Measurements from ENCODE around the gene CELA3A. TPM values are rescaled to one million over a fixed set of nuclear protein-coding genes. Genes with fewer than 3 reads are reported as not detected.
"Not testable (repeated sequence)": the region's sequence is repeated elsewhere in the genome, so short reads cannot be mapped to it uniquely, and the experiment has no call there.

The CELA3A gene
- polyA plus RNA-seq, 3 donors = not detected

DNA sequence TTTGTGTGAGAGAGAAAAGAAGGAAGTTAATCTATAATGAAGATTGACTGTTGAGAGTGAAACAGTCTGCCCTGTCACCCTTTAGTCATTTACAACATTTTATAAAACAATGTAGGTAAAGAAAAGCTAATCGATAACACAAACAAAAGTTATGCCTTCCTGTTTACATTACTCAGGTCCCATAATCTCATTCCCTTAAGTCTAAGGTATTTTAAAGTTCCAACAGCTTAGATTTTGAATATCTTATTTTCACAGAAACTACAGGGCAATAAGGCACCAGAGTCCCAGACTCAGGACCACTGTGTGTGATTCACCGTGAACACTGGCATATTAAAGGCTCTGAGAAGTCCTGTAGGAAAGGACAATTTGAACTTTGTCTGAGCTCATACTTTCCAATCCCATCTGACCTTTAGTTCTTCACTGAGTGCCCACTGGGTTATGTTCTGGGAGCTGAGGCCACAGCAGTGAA is 28.4 kb upstream of the CELA3A start:
- H3K4me3 Mint-ChIP-seq; H3K36me3 Mint-ChIP-seq; H3K79me2 ChIP-seq (ENCODE audit: insufficient read depth, low read length); H3K27ac ChIP-seq (ENCODE audit: low read depth in 1 of 2, low read length in 2 of 2); H3K9me3 ChIP-seq (replicated peaks in 1 of 2; ENCODE audit: control insufficient read depth in 1 of 2, insufficient read depth in 1 of 2, low read length in 2 of 2); H3K4me2 ChIP-seq (replicated peaks; ENCODE audit: extremely low read depth, low read length, poor library complexity, severe bottlenecking); intact Hi-C loops (cut with micrococcal nuclease); H3K27ac Mint-ChIP-seq; H3K27me3 Mint-ChIP-seq (ENCODE audit: low read depth in 3 of 3); H3K9ac ChIP-seq (ENCODE audit: insufficient read depth, low read length, poor library complexity, severe bottlenecking); H2AFZ ChIP-seq (ENCODE audit: insufficient read depth, low read depth, low read length, poor library complexity, severe bottlenecking); H3K4me1 Mint-ChIP-seq; H3K27me3 ChIP-seq (ENCODE audit: control insufficient read depth in 2 of 2, insufficient read depth in 2 of 2, low read length in 2 of 2); H3K9me3 Mint-ChIP-seq; H3K4me3 ChIP-seq (replicated peaks in 1 of 3; ENCODE audit: low read depth in 2 of 3, low read length in 3 of 3); DNase-seq; H4K20me1 ChIP-seq (ENCODE audit: insufficient read depth, low read length); H3K36me3 ChIP-seq (replicated peaks in 1 of 2; ENCODE audit: control insufficient read depth in 1 of 2, insufficient read depth in 2 of 2, low read length in 2 of 2); H3K4me1 ChIP-seq (ENCODE audit: control insufficient read depth in 1 of 2, insufficient read depth in 2 of 2, low read length in 2 of 2): not testable (repeated sequence)
- WGBS (ENCODE audit: insufficient coverage) = no CpG with 5 or more reads among the region's 2 CpGs

DNA sequence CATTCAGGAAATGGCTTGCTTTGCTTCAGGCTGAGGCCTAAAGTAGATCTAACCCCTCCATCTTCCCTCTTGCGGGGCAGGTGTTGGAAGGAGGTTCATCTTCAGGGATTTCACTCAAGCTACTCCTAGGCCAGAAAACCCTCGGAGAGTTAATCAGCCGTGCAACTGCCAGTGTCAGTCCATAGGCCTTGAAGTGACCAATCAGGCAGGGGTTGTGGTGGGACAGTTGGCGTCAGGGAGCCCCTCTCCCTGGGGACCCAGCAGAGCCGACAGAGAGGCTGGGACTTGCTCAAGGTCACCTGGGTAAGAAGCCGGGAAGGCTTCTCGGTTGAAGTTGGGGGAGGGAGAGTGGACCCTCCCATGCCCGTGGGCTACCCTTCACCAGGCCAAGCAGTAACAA is 27.5 kb upstream of the CELA3A start:
- H3K79me2 ChIP-seq (ENCODE audit: insufficient read depth, low read length) = not testable (repeated sequence)
- no CpG with 5 or more reads among the region's 8 CpGs for WGBS (ENCODE audit: insufficient coverage)

DNA sequence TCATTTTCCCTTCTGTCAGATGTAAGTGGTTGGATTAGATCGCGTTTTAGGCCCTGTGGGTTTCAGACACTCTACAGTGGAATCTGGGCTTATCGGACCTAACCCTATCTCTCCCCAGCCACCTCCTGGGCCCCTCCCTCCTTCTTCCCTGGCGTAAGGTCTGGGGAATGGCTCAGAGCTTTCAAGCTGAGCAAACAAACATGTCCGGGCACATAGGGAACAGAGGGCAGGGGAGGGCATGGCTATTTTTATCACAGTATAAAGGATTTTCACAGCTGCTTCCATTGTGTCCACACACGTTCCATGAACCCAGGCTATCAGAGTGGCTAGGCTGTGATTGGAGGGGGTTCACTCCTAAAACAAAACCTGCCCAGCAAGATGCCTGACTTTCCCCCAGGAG is 26.8 kb upstream of the CELA3A start:
- H3K4me3 ChIP-seq (replicated peaks in 1 of 3; ENCODE audit: low read depth in 2 of 3, low read length in 3 of 3); H3K9me3 ChIP-seq (replicated peaks in 1 of 2; ENCODE audit: control insufficient read depth in 1 of 2, insufficient read depth in 1 of 2, low read length in 2 of 2); H3K36me3 Mint-ChIP-seq; DNase-seq; H2AFZ ChIP-seq (ENCODE audit: insufficient read depth, low read depth, low read length, poor library complexity, severe bottlenecking); H3K4me1 Mint-ChIP-seq; H3K79me2 ChIP-seq (ENCODE audit: insufficient read depth, low read length); H4K20me1 ChIP-seq (ENCODE audit: insufficient read depth, low read length); H3K27ac ChIP-seq (ENCODE audit: low read depth in 1 of 2, low read length in 2 of 2); H3K36me3 ChIP-seq (replicated peaks in 1 of 2; ENCODE audit: control insufficient read depth in 1 of 2, insufficient read depth in 2 of 2, low read length in 2 of 2); H3K4me2 ChIP-seq (replicated peaks; ENCODE audit: extremely low read depth, low read length, poor library complexity, severe bottlenecking); H3K9ac ChIP-seq (ENCODE audit: insufficient read depth, low read length, poor library complexity, severe bottlenecking); intact Hi-C loops (cut with micrococcal nuclease); H3K27me3 Mint-ChIP-seq (ENCODE audit: low read depth in 3 of 3); H3K4me3 Mint-ChIP-seq; H3K27me3 ChIP-seq (ENCODE audit: control insufficient read depth in 2 of 2, insufficient read depth in 2 of 2, low read length in 2 of 2); H3K27ac Mint-ChIP-seq; H3K4me1 ChIP-seq (ENCODE audit: control insufficient read depth in 1 of 2, insufficient read depth in 2 of 2, low read length in 2 of 2); H3K9me3 Mint-ChIP-seq: not testable (repeated sequence)
- no CpG with 5 or more reads among the region's 6 CpGs for WGBS (ENCODE audit: insufficient coverage)

More for the DNA sequence above, 27.5 kb upstream of the CELA3A start:
- H3K4me1 Mint-ChIP-seq; H3K4me3 Mint-ChIP-seq; DNase-seq; H3K36me3 ChIP-seq (replicated peaks in 1 of 2; ENCODE audit: control insufficient read depth in 1 of 2, insufficient read depth in 2 of 2, low read length in 2 of 2); H3K9me3 ChIP-seq (replicated peaks in 1 of 2; ENCODE audit: control insufficient read depth in 1 of 2, insufficient read depth in 1 of 2, low read length in 2 of 2); H3K4me1 ChIP-seq (ENCODE audit: control insufficient read depth in 1 of 2, insufficient read depth in 2 of 2, low read length in 2 of 2); intact Hi-C loops (cut with micrococcal nuclease); H3K4me2 ChIP-seq (replicated peaks; ENCODE audit: extremely low read depth, low read length, poor library complexity, severe bottlenecking); H3K27me3 Mint-ChIP-seq (ENCODE audit: low read depth in 3 of 3); H3K9ac ChIP-seq (ENCODE audit: insufficient read depth, low read length, poor library complexity, severe bottlenecking); H3K9me3 Mint-ChIP-seq; H3K36me3 Mint-ChIP-seq; H3K27ac ChIP-seq (ENCODE audit: low read depth in 1 of 2, low read length in 2 of 2); H3K4me3 ChIP-seq (replicated peaks in 1 of 3; ENCODE audit: low read depth in 2 of 3, low read length in 3 of 3); H3K27ac Mint-ChIP-seq; H2AFZ ChIP-seq (ENCODE audit: insufficient read depth, low read depth, low read length, poor library complexity, severe bottlenecking); H3K27me3 ChIP-seq (ENCODE audit: control insufficient read depth in 2 of 2, insufficient read depth in 2 of 2, low read length in 2 of 2); H4K20me1 ChIP-seq (ENCODE audit: insufficient read depth, low read length): not testable (repeated sequence)

DNA sequence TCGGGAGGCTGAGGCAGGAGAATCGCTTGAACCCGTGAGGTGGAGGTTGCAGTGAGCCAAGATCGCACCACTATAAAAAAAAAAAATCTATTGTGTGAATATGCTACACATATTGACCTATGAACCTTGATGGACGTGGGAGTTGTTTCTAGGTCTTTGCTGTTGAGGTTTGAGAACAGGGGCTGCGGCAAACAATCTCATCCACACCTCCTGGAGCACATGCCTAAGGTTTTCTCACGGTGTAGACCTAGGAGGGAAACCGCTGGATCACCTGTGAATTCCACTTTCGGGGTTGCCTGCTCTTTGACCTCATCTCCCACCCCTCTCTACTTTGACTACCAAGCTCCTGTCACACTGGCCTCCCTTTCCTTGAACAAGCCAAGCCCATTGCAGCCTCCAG is 26.2 kb upstream of the CELA3A start:
- H3K4me3 Mint-ChIP-seq; H3K4me1 ChIP-seq (ENCODE audit: control insufficient read depth in 1 of 2, insufficient read depth in 2 of 2, low read length in 2 of 2); H3K27ac Mint-ChIP-seq; H3K36me3 Mint-ChIP-seq; H3K4me2 ChIP-seq (replicated peaks; ENCODE audit: extremely low read depth, low read length, poor library complexity, severe bottlenecking); H3K27ac ChIP-seq (ENCODE audit: low read depth in 1 of 2, low read length in 2 of 2); H3K4me1 Mint-ChIP-seq; H3K4me3 ChIP-seq (replicated peaks in 1 of 3; ENCODE audit: low read depth in 2 of 3, low read length in 3 of 3); intact Hi-C loops (cut with micrococcal nuclease); H3K36me3 ChIP-seq (replicated peaks in 1 of 2; ENCODE audit: control insufficient read depth in 1 of 2, insufficient read depth in 2 of 2, low read length in 2 of 2); H2AFZ ChIP-seq (ENCODE audit: insufficient read depth, low read depth, low read length, poor library complexity, severe bottlenecking); H3K9me3 ChIP-seq (replicated peaks in 1 of 2; ENCODE audit: control insufficient read depth in 1 of 2, insufficient read depth in 1 of 2, low read length in 2 of 2); H4K20me1 ChIP-seq (ENCODE audit: insufficient read depth, low read length); H3K9me3 Mint-ChIP-seq; DNase-seq; H3K9ac ChIP-seq (ENCODE audit: insufficient read depth, low read length, poor library complexity, severe bottlenecking); H3K79me2 ChIP-seq (ENCODE audit: insufficient read depth, low read length); H3K27me3 Mint-ChIP-seq (ENCODE audit: low read depth in 3 of 3); H3K27me3 ChIP-seq (ENCODE audit: control insufficient read depth in 2 of 2, insufficient read depth in 2 of 2, low read length in 2 of 2): not testable (repeated sequence)
- WGBS (ENCODE audit: insufficient coverage) = 92% methylated on average over 3 of the region's 9 CpGs

Measured in CD14-positive monocyte (primary cell).